ENCODE results near the gene SPDYE4.

SPDYE4 gene

DNA sequence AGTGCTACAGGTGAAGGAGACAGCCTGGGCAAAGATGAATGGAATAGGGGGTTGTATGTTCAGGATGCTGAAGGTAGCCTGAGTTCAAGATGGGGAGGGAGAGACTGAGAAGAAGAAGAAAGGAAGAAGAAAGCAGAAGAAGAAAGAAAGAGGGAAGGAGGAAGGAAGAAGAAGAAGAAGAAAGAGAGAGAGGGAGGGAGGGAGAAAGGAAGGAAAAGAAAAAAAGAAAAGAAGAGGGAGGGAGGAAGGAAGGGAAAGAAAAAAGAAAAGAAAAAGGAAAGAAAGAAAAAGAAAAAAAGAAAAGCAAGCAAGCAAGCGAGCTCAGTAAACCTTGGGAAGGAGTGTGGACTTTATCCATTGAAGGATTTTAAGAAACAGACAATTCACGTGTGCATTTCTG lies 21.6 kb downstream of the SPDYE4 start:
- no peak for DNase-seq

DNA sequence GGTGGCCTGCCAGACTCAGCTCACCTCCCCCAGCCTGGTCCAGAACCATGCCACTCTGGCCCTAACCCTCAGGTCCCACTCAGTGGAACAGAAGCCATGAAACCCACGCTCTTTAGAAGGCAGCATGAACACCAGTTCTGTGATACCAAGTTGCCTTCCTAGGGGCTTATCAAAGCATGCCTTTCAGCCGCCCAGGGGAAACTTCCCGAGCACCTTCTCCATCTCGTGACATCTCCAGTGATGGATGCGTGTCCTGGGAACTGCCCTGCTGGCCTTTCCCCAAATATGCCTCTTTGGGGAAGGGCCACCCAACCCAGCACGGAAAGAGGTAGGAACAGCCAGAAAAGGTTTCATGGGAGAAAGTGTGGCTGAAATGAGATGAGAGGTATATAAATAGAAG lies 22.0 kb downstream of the SPDYE4 start:
- DNase-seq, result no peak

DNA sequence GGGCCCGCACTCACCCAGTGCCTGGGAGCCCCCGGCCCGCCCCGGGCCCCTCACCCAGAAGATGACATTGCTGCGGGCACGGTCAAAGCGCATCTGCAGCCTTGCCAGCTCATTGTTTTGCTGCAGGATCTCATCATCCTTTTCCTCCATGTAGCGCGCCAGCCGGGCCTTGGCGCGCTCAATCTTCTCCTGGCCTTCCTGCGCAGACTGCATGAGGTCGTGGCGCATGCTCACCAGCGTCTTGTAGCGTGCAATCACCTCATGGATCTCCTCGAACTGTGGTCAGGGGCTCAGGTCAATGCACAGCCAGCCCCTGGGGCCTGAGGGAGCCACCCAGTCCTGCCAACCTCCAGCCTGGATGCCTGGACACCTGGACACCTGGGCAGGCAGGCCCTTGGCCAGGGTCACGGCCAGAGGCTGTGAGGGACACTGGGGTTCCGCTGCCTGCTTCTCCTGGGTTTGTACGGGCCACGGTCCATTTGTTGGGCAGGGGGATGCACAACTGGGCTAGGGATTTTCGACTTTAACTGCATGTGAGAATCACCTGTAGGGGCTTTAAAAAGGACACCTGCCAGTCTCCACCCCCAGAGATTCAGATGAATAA lies 22.9 kb downstream of the SPDYE4 start:
- DNase-seq, result no peak

- no peak for DNase-seq
Observed at GRCh38 chr17:8734876-8735275, 23.5 kb downstream of the SPDYE4 start.

DNA sequence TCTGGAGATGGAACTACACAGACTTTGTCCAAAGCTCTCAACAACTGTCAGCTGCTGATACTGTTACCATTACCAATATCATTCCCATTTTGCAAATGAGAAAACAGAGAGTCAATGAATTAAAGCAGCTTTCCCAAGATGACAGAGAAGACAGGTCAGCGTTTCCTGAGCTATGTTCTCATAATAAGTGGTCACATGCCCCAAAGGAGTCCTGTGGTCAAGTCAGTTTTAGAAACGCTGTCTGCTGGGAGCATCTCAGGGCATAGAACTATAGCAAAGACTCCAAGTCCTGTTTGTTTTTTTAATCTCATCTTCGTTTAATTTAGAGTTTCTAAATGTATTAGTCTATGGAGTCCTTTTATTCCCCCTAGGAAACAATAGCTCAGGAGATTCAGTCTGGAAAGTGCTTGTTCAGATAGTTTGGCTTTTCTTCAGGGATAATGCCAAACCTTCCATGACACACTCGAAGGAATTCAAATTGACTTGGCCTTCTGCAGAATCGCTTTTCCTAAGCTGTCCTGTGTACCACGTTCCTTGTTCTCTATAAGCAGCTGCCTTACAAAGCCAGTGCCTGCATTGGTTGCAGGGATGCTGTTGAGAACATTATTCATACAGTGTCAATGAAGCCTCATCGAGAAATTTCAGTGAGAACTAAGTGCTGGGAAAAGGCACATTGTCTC lies 25.8 kb downstream of the SPDYE4 start:
- no peak for DNase-seq

DNA sequence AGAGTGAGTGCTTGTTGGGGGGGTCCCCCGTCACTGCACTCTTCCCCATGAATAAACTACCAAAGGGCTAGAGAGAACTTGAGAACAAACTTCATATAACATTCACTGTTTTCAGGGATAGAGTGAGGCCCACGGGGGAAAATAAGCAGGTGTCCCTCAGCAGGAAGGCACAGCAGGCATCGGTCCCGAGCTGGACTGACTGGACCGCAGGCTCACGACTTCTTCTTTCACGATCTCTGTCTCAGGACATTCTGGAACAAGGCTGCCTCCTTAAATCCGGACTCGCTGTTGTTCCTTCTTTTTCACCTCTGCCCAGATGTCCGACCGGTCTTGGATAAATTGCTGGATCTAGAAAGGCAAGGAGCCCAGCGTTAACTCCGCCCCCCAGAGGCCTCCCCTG lies 28.5 kb downstream of the SPDYE4 start:
- no peak for DNase-seq

GRCh38 chr17:8729421-8729820 lies 28.9 kb downstream of the SPDYE4 start:
- no peak for DNase-seq

GRCh38 chr17:8728971-8729370 lies 29.4 kb downstream of the SPDYE4 start:
- DNase-seq, result no peak

- no peak for DNase-seq
Observed at GRCh38 chr17:8728251-8728938, 30.0 kb downstream of the SPDYE4 start.

DNA sequence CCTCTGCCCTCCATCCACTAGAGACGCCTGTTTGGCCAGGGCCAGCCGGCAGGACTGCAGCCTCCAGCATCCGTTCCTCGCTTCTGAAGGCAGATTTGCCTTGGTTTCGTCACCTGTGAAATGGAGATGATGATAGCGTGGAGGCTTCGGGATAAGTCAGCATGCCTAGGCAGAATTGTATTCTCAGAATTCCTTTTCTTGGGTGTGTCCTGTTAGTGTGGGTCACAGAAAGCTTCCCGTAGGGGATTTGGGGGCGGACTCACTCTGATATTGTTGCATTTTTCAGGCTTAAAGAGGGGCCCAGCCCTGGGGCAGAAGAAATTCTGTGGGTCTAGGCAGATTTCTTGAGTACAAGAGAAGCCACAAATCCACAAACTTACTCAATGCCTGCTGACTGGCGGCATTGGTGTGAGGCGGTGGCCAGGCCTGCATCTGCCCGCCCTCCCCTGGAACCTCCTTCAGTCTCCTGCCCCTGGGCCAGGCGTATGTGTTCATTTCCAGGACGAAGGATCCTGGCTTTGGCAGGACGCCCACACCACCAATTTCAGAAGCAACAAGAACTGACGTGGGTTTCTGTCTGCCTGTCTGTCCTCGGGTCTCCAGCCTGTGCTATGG lies 31.3 kb downstream of the SPDYE4 start:
- DNase-seq, result no peak

DNA sequence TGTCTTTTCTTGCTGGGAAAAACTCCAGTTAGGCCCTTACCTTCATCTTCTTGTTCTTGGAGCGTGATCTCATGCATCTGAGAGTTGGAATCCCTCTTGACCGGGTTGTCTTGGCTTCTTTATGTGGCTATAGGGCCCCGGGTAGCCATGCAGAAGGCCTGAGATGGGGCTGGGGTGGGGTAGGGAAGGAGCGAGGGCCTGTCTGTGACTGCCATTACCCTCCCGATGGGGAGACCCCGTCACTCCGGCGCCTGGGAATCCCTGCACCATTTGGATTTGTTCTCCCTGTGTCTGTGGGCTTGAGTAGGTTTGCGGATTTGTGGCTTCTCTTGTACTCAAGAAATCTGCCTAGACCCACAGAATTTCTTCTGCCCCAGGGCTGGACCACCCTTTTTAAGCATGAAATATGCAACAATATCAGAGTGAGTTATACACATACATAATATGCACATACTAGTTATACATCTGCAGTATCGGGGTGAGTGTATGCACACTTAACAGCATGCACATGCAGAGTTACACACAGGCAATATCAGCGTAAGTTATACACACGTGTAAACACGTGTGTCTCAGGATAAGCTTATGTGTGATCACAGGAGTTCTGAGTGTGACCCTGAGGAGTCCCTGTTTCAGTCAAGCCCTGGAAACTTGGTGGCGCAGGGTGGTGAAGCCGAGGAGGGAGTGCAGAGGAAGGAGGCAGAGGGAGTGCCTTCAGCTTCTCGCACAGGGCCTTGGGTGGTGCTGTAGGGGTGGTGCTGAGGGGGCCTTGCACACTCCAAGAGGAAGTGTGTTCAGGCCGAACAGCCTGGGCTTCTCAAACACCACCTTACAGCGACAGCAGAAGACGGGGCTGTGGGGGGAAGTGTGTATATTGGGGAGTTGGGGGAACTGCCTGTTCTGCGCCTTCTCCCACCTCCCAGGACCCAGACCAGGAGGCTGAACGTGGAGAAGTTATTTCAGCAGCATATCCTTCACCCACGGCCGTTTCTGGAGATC lies 32.2 kb downstream of the SPDYE4 start:
- no peak for DNase-seq

DNA sequence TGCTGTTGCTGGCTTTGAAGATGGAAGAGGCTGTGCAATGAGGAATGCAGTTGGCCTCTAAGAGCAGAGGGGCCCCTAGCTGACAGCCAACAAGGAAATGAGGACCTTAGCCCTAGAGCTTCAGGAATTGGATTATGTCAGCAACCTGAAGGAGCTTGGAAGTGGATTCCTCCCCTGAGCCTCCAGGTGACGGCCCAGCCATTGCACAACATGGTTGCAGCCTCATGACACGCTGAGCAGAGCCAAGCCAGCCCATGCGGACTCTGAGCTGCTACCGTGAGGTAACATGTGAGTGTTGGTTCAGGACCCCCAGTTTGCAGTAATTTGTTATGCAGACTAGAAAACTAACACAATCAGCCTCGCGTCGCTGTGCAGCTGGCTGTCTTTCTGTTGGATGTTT lies 33.9 kb downstream of the SPDYE4 start:
- DNase-seq, result no peak

DNA sequence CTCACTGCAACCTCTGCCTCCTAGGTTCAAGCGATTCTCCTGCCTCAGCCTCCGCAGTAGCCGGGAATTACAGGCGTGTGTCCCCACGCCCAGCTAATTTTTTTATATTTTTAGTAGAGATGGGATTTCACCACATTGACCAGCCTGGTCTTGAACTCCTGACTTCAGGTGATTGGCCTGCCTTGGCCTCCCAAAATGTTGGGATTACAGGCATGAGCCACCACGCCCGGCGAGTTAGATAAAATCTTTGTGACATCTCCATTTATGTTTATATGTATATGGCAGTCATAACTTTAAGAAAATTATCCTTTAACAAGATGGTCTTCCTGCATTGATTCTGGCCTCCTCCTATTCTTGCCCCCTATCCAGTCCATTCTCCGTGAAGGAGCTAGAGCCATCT lies 37.8 kb downstream of the SPDYE4 start:
- no peak for DNase-seq

GRCh38 chr17:8719291-8720246 lies 38.8 kb downstream of the SPDYE4 start:
- no peak for DNase-seq

GRCh38 chr17:8718001-8718563 lies 40.3 kb downstream of the SPDYE4 start:
- no peak for DNase-seq

DNA sequence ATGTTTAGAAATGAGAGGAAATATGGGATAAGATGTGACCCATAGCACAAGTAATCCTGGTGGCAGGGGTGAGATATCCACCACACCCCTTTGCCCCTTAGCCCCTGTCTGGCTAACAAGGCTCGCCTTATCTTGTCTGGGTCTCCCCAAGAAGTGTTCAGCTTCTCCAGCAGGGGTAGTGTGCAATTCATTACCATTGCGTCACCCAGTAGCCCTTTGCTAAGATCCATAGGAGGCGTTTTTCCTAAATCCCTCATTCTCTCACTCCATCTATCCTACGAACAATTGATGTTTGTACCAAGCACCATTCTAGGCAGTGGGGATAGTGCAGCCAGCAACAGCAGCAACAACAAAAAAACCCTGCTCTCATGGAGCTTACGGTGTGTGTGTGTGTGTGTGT lies 44.5 kb downstream of the SPDYE4 start:
- DNase-seq, result no peak

DNA sequence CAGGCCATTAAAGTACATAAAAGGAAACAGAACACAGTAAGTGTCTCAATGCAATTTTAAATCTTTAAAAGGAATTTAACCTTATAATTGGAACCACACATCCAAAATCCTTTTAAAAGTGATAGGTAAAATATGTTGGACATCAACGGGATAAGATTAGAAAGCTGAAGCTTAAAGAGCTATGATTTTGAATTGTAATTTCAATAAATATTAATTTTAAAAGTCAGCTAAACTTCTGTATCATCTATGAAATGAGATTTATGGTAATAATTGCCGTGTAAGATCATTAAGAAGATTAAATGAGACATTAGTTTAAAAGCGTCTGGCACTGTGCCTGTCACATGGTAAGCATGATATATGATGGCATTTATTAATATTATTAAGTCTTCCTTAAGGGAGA lies 45.0 kb downstream of the SPDYE4 start:
- DNase-seq, result no peak

- no peak for DNase-seq
Observed at GRCh38 chr17:8712698-8713097, 45.6 kb downstream of the SPDYE4 start.

- DNase-seq, result no peak
Observed at GRCh38 chr17:8711291-8711690, 47.1 kb downstream of the SPDYE4 start.

DNA sequence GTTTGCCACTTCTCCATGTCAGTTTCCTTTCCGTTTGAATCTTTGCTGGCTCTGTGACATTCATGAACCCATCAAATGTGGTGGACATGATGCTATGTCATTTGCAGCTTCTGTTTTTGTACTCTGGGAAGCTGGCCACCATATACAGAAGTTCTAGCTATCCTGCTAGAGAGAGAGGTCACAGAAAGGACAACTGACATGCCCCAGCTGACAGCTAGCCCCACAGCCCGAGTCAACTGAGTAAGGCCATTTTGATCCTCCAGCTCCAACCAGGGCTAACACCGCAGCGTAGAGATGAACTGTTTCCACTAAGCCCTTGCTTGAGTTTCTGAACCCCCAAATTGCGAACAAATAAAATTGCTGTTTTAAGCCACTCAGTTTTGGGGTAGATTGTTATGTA lies 47.5 kb downstream of the SPDYE4 start:
- no peak for DNase-seq

DNA sequence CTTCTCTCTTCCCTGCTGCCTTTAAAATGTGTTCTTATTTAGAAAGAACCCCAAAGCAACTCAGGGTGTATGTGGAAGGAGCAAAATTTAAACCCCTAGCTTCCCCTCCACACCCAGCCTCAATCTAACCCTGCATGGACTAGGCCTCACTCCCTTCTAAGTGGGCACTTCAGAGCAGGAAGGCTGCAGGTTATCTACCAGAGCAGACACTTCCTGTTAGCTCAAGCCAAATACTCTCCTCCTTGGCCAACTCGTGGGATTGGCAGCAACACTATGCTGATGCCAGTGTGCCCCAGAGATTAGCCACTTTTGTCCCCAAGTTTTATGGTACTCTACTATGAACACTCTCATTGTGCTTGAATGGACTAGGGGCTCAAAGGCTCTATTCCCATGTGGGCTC lies 49.3 kb downstream of the SPDYE4 start:
- no peak for DNase-seq

Data from activated CD4-positive, alpha-beta T cell treated with anti-CD3 and anti-CD28 coated beads, Interleukin-2, amount 50 U/mL, for 1 hour (primary cell).